Heart left ventricle (tissue), 13 donors: ENCODE results near the gene ZNG1B.
"Not testable (repeated sequence)": the region's sequence is repeated elsewhere in the genome, so short reads cannot be mapped to it uniquely, and the experiment has no call there.

Experiments
- POLR2A ChIP-seq, 2 donors: fragments of 450-650 bp; IDR thresholded peaks; one replicate each; pipeline ENCODE4 v1.6.1; 2017; ENCODE audit warnings: antibody characterized with exemption in 2 of 2, mild to moderate bottlenecking in 2 of 2, moderate library complexity in 2 of 2
- TF ChIP-seq, protein P1 (sequence below), 12 donors: fragments of 200-600 bp; sonication (generic) in 4 of 12; IDR thresholded peaks; one replicate each; pipeline versions ENCODE4 v1.5.0 to v1.8.0; 2018 to 2022; ENCODE audit warnings: antibody characterized with exemption in 12 of 12, mild to moderate bottlenecking in 5 of 12
- donor health status: ischemic (EF 13 %, LVEDD 7.1; RV severe dilation, severe dysfunction).
- donor health status: DM: no; HTN: yes; CAD: no.
- donor health status: DM: no; HTN: no; CAD: no.
- donor health status: ischemic (EF 25% LVEDD 6.9; RV normal size, moderate dysfunction).
- donor health status: ischemic (EF 25% LVEDD 5.7; RV mildly dilated, moderate dysfunction).
- donor health status: ischemic (EF 35%, LVEDD 5.7; RV mildly dilated, moderate dysfunction).
- donor health status: nonischemic (EF 11% LVEDD 7.7; RV severe dilation, severe dysfunction).
- donor health status: DM: yes; HTN: yes; CAD: no.
- donor health status: PGD.
- donor health status: ischemic (EF 29% LVEDD 5.4; RV normal size, mild dysfunction).
- donor health status: nonischemic (EF 23%, LVEDD 6.1; RV moderate dilation, normal function).

DNA sequence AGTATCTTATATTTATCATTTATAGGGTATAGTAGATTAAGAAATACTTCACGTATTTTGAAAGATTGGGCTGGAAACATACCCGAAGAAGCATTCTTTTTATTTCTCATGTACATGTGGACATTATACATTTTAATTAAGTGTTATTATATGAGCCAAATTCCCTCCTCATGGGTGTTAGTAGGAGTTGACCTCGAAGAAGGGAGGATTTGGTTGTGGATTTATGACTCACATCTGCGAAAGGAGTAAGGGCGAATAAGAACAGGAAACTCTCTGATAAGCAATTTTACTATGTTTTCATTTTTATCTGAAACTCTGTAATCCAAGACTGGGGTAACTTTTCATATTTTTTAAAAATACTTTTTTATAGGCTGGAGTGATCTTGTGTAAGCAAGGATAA lies 84.0 kb downstream of the ZNG1B start:
- TF ChIP-seq, protein P1, sequence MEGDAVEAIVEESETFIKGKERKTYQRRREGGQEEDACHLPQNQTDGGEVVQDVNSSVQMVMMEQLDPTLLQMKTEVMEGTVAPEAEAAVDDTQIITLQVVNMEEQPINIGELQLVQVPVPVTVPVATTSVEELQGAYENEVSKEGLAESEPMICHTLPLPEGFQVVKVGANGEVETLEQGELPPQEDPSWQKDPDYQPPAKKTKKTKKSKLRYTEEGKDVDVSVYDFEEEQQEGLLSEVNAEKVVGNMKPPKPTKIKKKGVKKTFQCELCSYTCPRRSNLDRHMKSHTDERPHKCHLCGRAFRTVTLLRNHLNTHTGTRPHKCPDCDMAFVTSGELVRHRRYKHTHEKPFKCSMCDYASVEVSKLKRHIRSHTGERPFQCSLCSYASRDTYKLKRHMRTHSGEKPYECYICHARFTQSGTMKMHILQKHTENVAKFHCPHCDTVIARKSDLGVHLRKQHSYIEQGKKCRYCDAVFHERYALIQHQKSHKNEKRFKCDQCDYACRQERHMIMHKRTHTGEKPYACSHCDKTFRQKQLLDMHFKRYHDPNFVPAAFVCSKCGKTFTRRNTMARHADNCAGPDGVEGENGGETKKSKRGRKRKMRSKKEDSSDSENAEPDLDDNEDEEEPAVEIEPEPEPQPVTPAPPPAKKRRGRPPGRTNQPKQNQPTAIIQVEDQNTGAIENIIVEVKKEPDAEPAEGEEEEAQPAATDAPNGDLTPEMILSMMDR (IDR thresholded peaks at IDR 0.05) = not testable (repeated sequence)
- not testable (repeated sequence) for TF ChIP-seq POLR2A (IDR thresholded peaks at IDR 0.05)
